HG03039 (cell line): ENCODE results near the gene DENND5A.

Experiments used
- ATAC-seq: cut with Tn5 transposase; IDR thresholded peaks from one replicate; pipeline ENCODE4 v1.9.1; 2021; ENCODE audit warnings: mild to moderate bottlenecking, moderate library complexity; ENCODE audit not compliant: unreplicated experiment

Gene DENND5A

DNA sequence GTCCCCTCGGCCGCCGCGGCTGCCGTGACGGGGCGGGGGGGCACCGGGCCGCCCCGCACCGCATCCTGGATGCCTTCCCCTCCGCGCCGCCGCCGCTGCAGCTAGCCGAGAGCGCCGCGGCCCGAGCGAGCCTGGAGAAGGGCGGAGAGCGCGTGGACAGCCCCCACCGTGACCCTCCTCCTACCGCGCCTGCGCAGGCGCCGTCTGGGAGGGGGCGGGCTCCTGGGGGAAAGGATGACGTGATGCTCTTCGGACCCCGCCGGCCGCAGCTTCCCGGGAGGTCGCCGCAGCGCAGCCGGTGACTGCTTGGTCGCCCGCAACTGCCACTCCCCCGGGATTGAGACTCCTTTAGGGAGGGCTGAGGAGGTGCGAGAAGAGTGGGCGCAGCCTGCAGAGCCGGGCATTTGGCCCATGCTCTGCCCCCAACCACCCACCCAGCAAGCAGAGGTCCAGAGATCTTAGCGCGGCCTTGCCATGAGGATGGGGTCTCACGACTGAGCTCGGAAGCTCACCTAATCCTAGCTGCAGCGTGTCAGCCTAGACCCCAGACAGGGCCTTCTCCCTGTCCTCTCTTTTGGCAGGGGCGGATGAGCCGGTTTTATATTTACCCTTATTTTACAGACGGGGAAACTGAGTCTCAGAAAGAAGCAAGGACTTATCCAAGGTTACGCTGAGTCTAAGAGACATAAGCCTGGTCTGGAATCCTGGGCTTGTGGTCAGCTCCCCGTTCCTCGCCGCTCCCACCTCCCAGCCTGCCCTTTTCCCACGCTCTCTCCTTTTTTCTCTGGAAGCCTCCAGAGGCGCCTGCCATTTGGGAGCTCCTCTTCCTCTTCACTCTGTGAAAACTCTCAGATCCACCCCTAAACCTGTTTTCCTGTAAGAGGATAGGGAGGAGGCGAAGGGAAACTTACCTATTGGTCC is at the start of gene DENND5A:
Gene DENND5A, minus strand, starts transcription at position 140 of the 921 bp plus-strand sequence. CDS start 281 bp downstream, outside the sequence.
- ATAC-seq, result peak; percentile 45

DNA sequence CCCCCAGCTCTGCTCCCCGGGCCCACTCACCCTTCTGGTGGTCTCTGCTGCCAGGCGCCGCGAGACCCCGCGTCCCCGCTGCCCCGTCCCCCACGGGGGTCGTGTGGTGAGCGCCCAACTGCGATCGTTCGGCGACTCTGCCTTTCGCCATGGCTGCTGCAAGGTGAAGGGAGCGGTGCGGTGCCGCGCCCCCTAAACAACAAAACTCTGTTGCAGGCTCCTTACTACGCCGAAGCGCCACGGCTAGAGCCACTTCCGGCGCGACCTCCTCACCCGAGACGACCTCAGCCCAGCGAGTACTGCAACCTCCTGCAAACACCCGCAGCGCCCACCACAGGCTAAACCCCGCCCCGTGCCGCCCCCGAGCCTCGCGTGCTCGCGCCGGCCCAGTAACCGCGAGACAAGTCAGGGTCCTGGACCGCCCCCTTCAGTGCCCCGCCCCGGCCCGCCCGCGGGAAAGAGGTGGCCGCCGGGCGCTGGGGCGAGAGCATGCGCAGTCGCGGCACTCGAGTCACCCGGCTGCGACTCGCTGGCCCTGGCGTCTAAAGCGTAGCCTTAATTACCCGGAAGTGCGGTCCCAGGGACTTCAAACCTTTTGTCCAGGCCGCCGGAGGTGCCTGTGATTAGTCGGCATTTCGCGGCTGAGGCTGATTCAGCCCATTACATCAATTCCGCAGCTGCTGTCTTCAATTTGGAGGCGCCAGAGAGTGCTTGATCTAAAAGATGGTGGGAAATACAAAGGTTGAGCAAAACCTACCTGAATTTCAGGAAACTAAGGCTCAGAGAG is 49.3 kb upstream of the DENND5A start, which contains the start of gene TMEM41B:
Gene TMEM41B, minus strand, starts transcription at position 303 of the 787 bp plus-strand sequence. Its CDS starts 152 bp downstream, at position 151.
- ATAC-seq, result peak; percentile 94

DNA sequence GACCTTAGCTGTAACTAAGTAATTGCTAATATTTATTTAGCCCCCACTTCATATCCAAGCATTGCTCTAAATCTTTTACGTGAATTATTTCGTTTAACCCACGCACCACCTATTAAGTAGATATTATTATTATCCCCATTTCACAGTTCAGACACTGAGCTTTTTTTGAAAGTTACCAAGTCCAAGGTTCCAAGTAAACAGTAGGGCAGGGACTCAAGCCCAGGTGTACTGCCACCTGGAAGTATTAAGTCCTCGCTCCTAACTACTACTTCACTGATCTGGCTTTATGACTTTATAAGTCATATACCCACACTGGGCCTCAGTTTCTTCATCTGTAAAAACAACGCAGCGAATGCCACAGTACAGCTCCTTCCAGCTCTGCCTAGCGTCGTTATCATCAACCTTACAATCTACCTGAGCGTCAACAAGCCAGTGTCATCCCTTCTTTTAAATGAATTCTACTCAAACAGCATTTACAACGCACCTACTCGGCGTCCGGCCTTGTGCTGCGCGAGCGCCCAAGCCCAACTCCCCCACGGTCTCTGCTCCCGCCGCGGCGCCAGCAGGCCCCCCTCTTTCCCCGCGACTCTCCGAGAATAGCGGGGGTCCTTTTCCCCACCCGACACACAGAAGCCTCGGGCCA is 48.6 kb upstream of the DENND5A start:
- ATAC-seq, result peak; percentile 24

DNA sequence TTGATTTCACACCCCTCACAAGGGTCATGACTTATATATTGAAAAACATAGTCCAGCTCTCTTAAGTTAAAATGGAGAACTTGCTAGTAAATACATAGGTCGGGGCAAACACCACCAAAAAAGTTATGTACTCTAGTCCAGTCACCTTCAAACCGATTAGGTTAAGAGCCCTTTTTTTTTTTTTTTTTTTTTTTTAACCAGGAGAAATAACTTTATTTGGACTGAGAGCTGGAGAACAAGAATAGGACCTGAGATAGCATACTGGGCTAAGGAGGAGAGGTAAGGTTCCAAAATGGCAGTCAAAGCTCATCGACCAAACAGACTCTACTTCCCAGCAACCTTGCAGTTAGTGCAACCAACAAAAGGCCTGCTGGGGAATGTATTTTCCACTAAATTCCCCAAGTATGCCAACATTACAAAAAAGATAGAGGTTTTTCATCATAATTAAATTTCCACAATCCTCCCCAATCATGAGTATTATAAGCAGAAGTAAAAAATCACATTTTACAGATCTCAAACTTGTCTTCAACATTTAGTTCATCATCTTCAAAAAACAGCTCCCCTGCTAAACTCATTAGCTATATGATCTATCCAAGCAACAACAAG is 45.4 kb upstream of the DENND5A start:
- no peak for ATAC-seq

DNA sequence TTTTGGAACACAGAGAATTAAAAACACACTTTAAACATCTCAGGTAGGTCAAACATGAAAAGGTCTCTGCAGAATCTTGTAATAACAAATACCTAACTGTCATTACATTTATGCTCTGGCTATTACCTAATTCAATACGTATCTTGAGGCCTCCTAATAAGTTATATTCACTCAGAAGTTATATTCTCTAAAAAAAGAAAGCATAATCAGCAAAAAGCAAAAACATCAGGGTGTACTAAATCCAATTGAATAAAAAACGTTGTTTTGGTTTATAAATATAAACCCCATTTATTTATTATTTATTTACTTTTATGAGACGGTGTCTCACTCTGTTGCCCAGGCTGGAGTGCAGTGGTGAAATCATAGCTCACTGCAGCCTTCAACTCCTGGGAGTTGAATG is 39.0 kb upstream of the DENND5A start:
- ATAC-seq, result no peak

DNA sequence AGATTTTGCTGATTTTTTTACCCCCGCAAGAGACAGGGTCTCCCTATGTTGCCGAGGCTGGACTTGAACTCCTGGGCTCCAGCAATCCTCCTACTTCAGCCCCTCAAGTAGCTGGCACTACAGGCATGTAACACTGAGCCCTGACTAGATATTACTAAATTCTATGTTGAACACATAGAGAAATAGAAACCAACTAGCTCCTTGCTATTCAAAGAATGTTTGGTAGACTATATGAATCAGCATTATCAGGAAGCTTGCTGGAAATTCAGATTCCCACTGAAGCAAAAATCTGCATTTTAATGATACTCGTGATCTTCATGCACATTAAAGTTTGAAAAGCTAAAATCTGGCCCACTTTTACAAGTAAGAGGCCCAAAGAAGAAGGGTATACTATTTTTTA is 37.3 kb upstream of the DENND5A start:
- no peak for ATAC-seq

DNA sequence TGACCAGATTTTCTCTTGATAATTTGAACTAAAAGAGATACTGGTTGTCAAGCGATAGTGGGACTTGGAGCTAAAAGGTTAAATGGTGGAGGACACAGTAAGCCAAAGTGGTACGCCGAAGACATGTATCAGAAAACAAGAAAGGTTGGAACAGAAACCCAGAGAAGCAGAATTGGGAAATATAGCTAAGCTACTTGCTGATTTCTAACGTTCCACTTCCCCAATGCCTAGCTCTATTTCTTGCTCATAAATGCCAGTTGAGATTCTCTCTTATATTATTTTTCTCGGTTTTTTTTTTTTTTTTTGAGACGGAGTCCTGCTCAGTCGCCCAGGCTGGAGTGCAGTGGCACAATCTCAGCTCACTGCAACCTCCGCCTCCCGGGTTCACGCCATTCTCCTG is 36.6 kb upstream of the DENND5A start:
- no peak for ATAC-seq

DNA sequence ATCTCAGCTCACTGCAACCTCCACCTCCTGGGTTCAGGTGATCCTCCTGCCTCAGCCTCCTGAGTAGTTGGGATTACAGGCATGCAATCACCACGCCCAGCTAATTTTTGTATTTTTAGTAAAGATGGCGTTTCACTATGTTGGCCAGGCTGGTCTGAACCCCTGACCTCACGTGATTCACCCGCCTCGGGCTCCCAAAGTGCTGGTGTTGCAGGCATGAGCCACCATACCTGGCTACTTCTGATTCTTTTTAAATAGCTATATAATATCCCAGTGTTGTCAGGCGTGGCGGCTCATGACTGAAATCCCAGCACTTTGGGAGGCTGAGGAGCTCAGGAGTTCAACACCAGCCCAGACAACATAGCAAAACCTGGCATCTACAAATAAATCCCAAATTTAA is 28.5 kb upstream of the DENND5A start:
- ATAC-seq, result no peak

DNA sequence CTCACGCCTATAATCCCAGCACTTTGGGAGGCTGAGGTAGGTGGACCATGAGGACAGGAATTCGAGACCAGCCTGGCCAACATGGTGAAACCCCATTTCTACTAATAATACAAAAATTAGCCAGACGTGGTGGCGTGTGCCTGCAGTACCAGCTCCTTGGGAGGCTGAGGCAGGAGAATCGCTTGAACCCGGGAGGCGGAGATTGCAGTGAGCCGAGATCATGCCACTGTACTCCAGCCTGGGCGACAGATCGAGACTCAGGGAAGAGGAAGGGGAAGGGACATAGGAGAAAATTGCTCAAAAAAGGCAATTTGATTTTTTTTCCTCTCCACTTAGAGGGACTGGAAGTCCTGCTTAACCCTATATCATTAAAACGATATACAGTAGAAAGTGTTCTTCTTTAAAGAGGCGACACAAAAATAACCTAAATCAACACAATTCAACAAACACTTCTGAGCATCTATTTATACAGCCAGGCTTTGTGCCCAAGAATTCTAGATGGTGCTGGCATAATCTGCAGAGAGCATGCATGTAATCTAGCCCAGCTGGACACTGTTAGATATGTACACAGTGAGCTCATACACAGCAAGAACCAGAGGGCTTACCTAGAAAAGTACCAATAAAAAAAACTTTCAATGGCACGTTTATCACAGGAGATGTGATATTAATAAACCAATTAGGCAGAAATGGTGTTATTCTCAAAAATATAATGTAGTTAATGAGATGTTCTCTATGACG is 20.9 kb upstream of the DENND5A start:
- no peak for ATAC-seq

DNA sequence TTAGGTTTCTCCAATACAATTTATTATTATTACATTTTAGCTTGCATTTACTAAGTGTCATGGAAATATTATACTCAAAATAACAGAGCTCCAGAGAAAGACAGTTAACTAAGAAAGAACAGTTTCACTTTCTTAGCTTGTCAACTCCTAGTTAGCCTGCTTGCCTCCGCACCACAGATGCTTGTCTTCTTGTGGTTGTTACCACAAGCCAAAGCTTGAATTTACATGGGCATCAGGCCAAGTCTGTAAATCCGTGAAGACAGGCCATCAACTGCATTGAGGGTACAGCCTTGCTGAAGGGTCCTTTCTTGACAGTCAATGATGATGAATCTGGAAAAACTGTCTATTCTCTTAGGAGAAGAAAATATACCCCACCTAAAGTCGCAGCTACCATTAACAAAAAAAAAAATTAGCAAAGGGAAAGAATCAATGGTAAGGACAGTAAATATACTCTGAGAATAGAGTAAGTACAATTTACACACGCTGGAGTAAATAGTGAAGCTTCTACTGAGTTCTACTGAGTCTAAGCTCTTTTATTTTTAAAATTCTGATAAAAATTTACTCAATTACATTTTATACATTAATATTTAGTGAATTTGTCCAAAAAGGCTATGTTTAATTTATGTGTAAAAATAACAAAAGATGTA is 15.6 kb upstream of the DENND5A start:
- peak; percentile 77 for ATAC-seq

DNA sequence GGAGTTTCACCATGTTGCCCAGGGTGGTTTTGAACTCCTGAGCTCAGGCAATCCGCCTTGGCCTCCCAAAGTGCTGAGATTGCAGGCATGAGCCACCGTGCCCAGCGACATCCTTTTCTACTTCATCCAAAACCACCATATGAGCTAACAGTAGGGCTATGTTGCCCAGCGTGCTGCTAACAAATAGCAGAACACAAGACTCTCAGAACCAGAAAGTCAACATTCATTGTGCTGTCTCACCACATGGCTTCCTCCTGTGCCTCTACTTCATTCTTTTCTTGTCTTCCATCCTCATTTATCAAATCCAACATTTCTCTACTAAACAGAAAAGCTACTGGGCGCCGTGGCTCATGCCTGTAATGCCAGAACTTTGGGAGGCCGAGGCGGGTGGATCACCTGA is 12.0 kb upstream of the DENND5A start:
- no peak for ATAC-seq

DNA sequence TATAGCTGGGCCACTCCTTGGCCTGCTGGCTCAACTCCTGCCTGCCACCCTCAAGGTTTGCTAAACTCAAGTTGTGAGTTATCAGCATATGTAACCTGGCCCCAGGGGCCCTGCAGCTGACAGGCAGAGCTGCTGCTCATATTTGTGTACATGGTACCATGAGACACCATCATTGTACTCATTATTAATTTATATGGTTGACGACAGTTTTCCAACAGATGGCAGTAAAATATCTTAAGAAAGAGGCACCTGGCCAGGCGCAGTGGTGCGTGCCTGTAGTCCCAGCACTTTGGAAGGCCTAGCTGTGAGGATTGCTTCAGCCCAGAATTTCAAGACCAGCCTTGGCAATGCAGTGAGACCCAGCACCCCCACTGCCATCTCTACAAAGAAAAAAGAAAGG is 11.4 kb upstream of the DENND5A start:
- ATAC-seq, result no peak

DNA sequence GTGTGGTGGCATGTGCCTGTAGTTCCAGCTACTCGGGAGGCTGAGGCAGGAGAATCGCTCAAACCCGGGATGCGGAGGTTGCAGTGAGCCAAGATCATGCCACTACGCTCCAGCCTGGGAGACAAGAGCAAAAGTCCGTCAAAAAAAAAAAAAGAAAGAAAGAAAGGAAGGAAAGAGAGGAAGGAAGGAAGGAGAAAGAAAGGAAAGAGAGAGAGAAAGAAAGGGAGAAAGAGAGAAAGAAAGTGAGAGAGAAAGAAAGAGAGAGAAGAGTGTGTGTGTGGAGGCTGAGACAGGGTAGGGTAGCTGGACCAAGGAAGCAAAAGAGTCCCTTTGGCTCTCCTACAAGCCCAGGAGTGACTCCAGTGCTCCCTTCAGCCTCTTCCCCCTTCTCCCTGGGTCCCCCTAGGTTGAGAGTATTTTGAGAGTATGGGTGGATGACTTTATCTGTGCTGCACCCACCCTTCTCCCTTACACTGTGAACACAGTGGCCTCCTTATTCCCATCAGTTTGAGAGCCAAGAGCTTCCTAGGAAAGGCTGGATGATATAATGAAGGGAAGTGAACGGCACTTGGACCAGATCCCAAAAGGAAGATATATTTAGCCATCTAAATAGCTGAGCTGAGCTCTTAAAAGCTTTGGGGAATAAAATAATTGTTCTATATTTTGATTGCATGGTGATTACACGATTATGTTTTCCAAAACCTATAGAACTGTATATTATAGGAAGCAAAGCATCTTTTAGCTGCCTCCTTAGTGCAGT is 9.5 kb upstream of the DENND5A start:
- no peak for ATAC-seq

DNA sequence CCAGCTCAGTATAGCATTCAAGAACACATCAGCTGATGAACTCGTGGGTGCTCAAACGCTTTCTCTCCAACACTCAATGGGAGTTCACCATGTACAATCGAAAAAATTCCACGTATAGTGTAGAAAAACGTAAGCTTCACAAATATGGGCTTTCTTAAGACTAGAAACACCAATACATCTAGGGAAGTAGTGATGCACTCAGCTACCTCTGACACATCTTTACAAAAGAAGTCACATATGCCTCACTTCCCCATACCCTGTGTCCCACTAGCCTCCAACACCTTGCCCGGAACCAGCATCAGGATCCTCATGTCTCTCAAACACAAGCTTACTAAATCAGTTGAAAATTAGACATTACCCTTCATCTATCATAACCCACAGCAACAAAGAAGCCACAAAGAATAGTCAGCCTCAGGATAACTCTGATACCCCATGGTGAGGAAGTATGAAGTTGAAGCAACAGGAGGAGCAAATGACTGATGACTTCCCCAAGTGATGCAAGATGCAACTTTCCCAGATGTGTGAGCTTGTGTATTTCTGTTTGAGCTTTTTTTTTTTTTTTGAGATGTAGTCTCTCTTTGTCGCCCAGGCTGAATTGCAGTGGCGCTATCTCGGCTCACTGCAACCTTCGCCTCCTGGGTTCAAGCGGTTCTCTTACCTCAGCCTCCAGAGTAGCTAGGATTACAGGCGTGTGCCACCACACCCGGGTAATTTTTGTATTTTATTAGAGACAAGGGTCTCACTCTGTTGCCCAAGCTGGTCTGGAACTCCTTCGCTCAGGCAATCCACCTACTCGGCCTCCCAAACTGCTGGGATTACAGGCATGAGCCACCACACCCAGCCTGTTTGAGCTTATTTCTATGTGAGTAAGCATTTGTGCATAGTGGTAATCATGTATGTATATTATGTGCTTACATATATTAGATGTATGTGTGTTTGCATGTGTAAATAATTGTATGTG is 8.5 kb upstream of the DENND5A start:
- ATAC-seq, result no peak

DNA sequence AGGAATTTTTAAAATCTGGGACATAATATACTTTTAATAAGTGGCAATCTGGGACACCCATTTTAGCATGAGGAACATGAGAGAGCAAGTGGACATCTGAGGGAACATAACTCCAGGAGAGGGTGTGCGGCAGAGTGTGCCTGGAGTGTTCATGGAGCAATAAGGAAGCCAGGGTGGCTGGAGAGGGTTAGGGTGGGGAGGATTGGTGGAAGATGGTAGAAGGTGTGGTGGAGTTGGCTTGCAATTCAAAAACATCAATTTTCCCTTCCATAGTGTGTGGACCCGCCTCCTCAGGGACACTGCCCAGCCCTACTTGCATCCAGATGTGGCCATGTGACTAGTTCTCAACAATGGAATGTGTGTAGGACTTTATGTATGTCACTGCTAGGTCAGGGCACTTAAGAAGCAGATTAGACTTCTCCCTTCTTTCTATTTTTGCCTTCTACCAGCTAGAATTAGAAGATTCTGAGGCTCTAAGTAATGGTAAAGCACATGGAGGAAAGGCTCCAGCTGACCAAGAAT is 4.4 kb upstream of the DENND5A start:
- ATAC-seq, result no peak

DNA sequence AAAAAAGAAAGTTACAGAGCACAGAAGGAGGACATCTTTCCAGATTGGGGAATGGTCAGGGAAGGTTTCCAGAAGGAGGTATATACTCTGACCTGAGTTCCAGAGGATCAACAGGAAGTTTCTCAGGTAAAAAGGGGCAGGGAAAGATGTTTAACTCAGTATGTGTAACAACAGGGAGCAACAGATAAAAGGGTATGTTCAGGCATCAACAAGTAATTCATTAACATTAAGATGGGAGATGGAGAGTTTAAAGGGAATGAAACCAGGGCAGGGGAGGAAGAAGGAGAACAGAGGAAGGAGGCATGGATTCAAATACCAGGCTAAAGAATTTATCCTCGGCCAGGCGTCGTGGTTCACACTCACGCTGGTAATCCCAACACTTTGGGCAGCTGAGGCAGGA is 2.5 kb upstream of the DENND5A start:
- ATAC-seq, result no peak

DNA sequence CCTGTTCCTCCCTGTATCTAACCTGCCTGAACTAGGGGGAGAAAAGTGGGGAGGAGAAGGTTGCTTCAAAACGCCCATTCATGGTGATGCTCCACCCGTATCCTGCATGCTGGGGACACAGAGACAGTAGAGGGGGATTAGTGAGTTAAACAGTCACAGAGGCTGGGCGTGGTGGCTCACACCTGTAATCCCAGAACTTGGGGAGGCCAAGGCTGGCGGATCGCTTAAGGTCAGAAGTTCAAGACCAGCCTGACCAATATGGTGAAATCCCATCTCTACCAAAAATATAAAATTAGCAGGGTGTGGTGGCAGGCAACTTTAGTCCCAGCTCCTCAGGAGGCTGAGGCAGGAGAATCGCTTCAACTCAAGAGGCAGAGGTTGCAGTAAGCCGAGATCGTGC is 1.8 kb upstream of the DENND5A start:
- no peak for ATAC-seq
